ENCODE results near the gene SHKBP1. TPM values are rescaled to one million over a fixed set of nuclear protein-coding genes. Genes with fewer than 3 reads are reported as not detected.
A peak's percentile ranks its signal among the peaks of the same experiment; 100 is the strongest.

The SHKBP1 gene
- total and polyA plus RNA-seq, 2 of the 4 experiments (the other 2 are of a cell fraction) = 15.6 to 94.0 TPM

GRCh38 chr19:40534148-40534547, 42.5 kb upstream of the SHKBP1 start:
- Histone ChIP-seq H3K27me3 (ENCODE audit: control insufficient read depth, insufficient read depth, low read length) (peaks cover 30% of the 10 kb centered on the region), H2AK9ac (replicated peaks; ENCODE audit: low read depth, low read length, poor library complexity) (no peak overlapping the region), H2BK15ac (ENCODE audit: low read depth, low read length) (no peak overlapping the region), H3K56ac (ENCODE audit: extremely low read depth, insufficient read depth, low read length) (no peak overlapping the region), H3K4ac (ENCODE audit: low read depth, low read length) (no peak overlapping the region), H3K4me1 (ENCODE audit: control insufficient read depth, insufficient read depth, low read length) (peaks cover 3% of the 10 kb centered on the region; the same call in 1 of the 2 replicates), H4K20me1 (ENCODE audit: insufficient read depth, low read length) (no peaks in the 10 kb centered on the region), H3K9me1 (ENCODE audit: insufficient read depth, low read length) (no peaks in the 10 kb centered on the region), H3K23ac (ENCODE audit: low read depth, low read length) (no peak overlapping the region), H4K5ac (ENCODE audit: low read depth, low read length) (no peak overlapping the region), H3K18ac (ENCODE audit: low read depth, low read length) (no peak overlapping the region), H2BK120ac (ENCODE audit: low read depth, low read length) (no peak overlapping the region), H3K9me3 (ENCODE audit: control insufficient read depth, insufficient read depth, low read length) (peaks cover 3% of the 10 kb centered on the region), H4K91ac (ENCODE audit: insufficient read depth, low read depth, low read length) (no peak overlapping the region), H2BK5ac (ENCODE audit: low read depth, low read length, poor library complexity, severe bottlenecking) (no peak overlapping the region), H2AK5ac (ENCODE audit: low read depth, low read length) (no peak overlapping the region), H3K36me3 (ENCODE audit: control insufficient read depth, insufficient read depth, low read length) (no peaks in the 10 kb centered on the region), H3K4me2 (ENCODE audit: low read depth, low read length) (no peak overlapping the region), H3K79me1 (ENCODE audit: low read depth in 1 of 2, low read length in 2 of 2) (no peaks in the 10 kb centered on the region), H2BK20ac (ENCODE audit: low read depth, low read length) (no peak overlapping the region), H3K4me3 (ENCODE audit: insufficient read depth, low read depth, low read length) (no peak overlapping the region), H3K27ac (ENCODE audit: insufficient read depth, low read length) (no peak overlapping the region), H2AFZ (replicated peaks; ENCODE audit: low read length, poor library complexity) (peak overlapping the region; percentile 5), H3K9ac (ENCODE audit: low read depth, low read length) (no peak overlapping the region), H4K8ac (ENCODE audit: low read depth in 2 of 2, low read length in 2 of 2) (no peak overlapping the region), H3K14ac (replicated peaks; ENCODE audit: low read depth, low read length) (no peak overlapping the region)
- DNase-seq (no peak), ATAC-seq (ENCODE audit: low read depth) (no peak)
- POLR2A ChIA-PET (ENCODE audit: unreplicated experiment) = no interaction called here
- WGBS, 2 experiments (ENCODE audit: extremely low coverage in 2 of 2, insufficient read length in 1 of 2) = 78% methylated on average over 3 of the region's 4 CpGs; no CpG with 5 or more reads in 1 of the 2 experiments
- intact Hi-C loops (cut with micrococcal nuclease) (no loop called here), in situ Hi-C loops (cut with MboI; ENCODE audit: low sequenced_read_pairs) (no loop called here), dilution Hi-C loops (cut with HindIII; ENCODE audit: low sequenced_read_pairs, unreplicated experiment) (no loop called here)
- no peak for TF ChIP-seq RFX5 (IDR thresholded peaks at IDR 0.05; ENCODE audit: low read depth, low read length)
- TF ChIP-seq NFE2L2 (IDR thresholded peaks at IDR 0.05; ENCODE audit: low read depth, low read length) = no peak
- no peak for TF ChIP-seq FOS (IDR thresholded peaks at IDR 0.05; ENCODE audit: low read depth, low read length)
- TF ChIP-seq MAZ (IDR thresholded peaks at IDR 0.05; ENCODE audit: borderline replicate concordance, low read depth, low read length) = no peak
- TF ChIP-seq BHLHE40 (IDR thresholded peaks at IDR 0.05; ENCODE audit: low read depth, low read length) = no peak
- TF ChIP-seq, protein P1, sequence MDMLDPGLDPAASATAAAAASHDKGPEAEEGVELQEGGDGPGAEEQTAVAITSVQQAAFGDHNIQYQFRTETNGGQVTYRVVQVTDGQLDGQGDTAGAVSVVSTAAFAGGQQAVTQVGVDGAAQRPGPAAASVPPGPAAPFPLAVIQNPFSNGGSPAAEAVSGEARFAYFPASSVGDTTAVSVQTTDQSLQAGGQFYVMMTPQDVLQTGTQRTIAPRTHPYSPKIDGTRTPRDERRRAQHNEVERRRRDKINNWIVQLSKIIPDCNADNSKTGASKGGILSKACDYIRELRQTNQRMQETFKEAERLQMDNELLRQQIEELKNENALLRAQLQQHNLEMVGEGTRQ (IDR thresholded peaks at IDR 0.05; ENCODE audit: low read depth, low read length) = no peak
- no peak for TF ChIP-seq ELK1 (IDR thresholded peaks at IDR 0.05; ENCODE audit: borderline replicate concordance, low read depth, low read length)
- no TSS peak for BruUV-seq (replicated peaks)
- CTCF ChIA-PET = no interaction called here

All from IMR-90 (cell line).